Retinal pigment epithelial cell (primary cell): ENCODE results near the gene BIN1.

Experiments
- DNase-seq: peaks from one replicate; pipeline ENCODE4 v3.0.0-alpha.2; 2010; ENCODE audit warnings: low read depth
- H3K4me3 ChIP-seq: 2 replicates; pipeline ENCODE4 v1.5.1; 2011; ENCODE audit warnings: mild to moderate bottlenecking, low read length, control low read depth, moderate library complexity
- CTCF ChIP-seq: conservative IDR thresholded peaks from 2 replicates; pipeline ENCODE4 v1.5.1; 2011; ENCODE audit warnings: low read depth, low read length, control low read depth, inconsistent platforms

The BIN1 gene

GRCh38 chr2:127011231-127011661, 95.7 kb downstream of the BIN1 start:
- peak; percentile 75 for DNase-seq
- TF ChIP-seq CTCF, result no peak
- no peak overlapping the region for H3K4me3 ChIP-seq

GRCh38 chr2:127008265-127009015, 98.5 kb downstream of the BIN1 start:
- TF ChIP-seq CTCF, result no peak
- H3K4me3 ChIP-seq, result no peak overlapping the region
- DNase-seq, result no peak

GRCh38 chr2:127007652-127008051, 99.3 kb downstream of the BIN1 start:
- peak; percentile 68 for DNase-seq
- TF ChIP-seq CTCF, result no peak
- H3K4me3 ChIP-seq, result no peak overlapping the region

GRCh38 chr2:127006962-127007361, 100.0 kb downstream of the BIN1 start:
- DNase-seq, result no peak
- no peak overlapping the region for H3K4me3 ChIP-seq
- TF ChIP-seq CTCF, result no peak

- no peak overlapping the region for H3K4me3 ChIP-seq
- TF ChIP-seq CTCF, result no peak
- no peak for DNase-seq
Observed at GRCh38 chr2:127004893-127005600, 101.9 kb downstream of the BIN1 start.

- TF ChIP-seq CTCF, result no peak
- H3K4me3 ChIP-seq, result no peak overlapping the region
- no peak for DNase-seq
Observed at GRCh38 chr2:127003070-127003800, 103.7 kb downstream of the BIN1 start.

- H3K4me3 ChIP-seq, result no peak overlapping the region
- no peak for DNase-seq
- TF ChIP-seq CTCF, result no peak
Observed at GRCh38 chr2:127001751-127002150, 105.2 kb downstream of the BIN1 start.
